Mesenteric fat pad (tissue), 1 donor: ENCODE results near the gene FSHB. TPM values are rescaled to one million over a fixed set of nuclear protein-coding genes. Genes with fewer than 3 reads are reported as not detected.
"Not testable (repeated sequence)": the region's sequence is repeated elsewhere in the genome, so short reads cannot be mapped to it uniquely, and the experiment has no call there.

Experiments used
- DNase-seq: peaks from one replicate; pipeline ENCODE4 v3.0.0-alpha.2; 2020; ENCODE audit warnings: low spot score
- total RNA-seq: library from RNA; stranded (reverse); fragmentation: NEBNext Ultra II Directional; extraction: Animal tissue kit (Norgen Biotek cat#: 25700); gene quantifications from one replicate; pipeline ENCODE4 v1.2.1, GENCODE V29; 2021
- donor health status: DM: yes; HTN: yes; CAD: no.

The FSHB gene
- total RNA-seq, 1 donor from 2014 or later: not detected

DNA sequence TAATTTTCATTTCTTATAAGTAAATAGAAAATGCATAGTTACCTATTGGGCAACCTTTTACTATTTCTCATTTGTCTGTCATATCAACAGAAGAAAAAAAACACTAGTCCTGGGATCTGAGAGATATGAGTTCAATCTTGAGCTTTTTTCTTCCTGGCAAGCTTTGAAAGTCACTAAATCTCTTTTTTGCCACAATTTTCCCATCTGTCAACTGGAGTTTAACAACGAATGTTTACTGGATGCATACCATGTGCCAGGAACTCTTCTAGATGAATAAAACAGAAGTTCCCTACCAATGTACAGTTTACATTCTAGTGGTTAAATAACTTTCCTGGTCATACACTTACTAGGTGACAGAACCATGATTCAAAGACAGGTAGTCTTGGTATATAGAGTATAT, 31.0 kb downstream of the FSHB start:
- no peak for DNase-seq

DNA sequence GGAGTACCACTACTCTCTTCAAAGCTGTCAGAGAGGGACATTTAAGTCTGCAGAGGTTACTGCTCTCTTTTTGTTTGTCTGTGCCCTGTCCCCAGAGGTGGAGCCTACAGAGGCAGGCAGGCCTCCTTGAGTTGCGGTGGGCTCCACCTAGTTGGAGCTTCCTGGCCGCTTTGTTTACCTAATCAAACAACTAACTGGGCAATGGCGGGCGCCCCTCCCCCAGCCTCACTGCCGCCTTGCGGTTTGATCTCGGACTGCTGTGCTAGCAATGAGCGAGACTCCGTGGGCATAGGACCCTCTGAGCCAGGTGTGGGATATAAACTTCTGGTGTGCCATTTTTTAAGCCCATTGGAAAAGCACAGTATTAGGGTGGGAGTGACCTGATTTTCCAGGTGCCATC, 37.8 kb downstream of the FSHB start:
- DNase-seq: not testable (repeated sequence)

DNA sequence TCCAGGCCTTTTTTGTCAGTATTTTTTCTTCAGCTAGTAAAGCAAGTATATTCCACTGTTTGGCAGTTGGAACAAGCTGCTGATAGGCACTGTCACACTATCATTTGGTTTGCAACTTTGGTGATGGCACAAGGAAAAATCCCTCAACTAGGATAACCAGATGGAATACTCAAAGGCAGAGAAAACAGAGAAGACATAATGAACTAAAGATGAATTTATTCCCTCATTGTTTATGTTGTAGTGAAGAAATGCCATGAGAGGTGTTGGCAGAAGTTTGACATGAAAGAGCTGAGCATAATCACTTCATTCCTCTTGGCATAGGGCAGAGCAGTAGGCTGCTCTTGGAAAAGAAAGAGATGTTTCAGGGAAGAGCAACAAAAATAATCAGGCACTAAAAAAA, 39.9 kb downstream of the FSHB start:
- no peak for DNase-seq

GRCh38 chr11:30277176-30277575, 46.4 kb downstream of the FSHB start:
- DNase-seq: no peak

DNA sequence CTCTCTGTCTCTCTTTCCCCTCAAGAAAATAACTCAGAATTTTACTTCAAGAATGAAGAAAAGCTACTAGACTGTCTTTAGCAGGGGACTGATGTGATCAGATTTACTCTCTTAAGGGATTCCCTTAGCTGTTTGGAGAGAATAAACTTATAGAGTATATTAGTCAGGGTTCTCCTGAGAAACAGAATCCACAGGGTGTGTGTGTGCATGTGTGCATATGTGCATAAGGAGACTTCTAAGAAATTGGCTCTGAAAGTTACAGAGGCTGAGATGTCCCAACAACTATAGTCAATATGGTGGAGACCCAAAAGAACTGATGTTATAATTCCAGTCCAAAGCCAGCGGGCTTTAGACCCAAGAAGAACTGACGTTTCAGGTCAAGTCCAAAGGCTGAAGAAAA, 49.0 kb downstream of the FSHB start:
- DNase-seq: no peak

DNA sequence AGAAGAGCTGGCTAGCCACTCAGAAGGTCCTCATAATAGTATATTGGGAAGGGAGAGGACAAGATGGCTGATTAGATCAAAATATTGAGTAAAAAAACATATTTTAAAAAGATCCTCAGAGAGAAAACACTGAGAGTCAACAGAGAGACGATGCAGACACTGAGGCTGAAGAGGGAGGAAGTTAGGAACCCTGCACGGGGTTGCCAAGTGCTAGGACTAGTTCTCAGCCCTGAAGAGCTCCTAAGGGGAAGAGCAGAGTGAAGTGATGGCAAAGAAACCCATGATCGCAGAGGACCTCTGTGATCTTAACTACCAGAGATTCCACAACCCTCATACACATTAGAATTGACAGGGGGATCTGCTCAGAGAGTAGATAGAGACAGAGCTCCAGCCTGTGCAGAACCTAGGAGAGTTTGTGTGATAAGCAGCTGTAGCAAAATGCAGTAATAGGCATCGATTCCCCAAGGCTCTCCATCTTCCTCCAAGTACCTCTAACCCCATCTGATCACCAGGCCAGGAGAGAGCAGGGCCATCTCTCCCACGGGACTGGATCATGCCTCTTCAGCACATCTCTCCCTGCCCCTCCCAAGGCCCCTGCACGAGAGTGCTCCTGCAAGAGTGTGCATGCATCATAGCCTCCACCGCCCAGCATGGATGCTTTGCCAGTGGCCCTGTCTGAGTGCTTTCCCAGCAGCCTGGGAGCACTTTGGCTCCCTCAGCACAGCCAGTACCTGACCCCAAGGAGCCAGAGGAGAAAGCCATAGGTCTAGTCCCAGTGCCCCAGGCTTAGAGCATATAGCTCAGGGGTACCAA, 50.9 kb downstream of the FSHB start:
- DNase-seq: no peak

- DNase-seq: no peak
Observed at GRCh38 chr11:30282289-30282631, 51.4 kb downstream of the FSHB start.

Other genes starting within 250 kb of the FSHB start
- 0.87 TPM for gene KCNA4, start 214.0 kb upstream of the FSHB start, total RNA-seq
- 21.5 TPM for gene ARL14EP, start 92.1 kb downstream of the FSHB start, total RNA-seq